GM21367 (cell line): ENCODE data around the gene HSPBAP1.

Experiments
- ATAC-seq: cut with Tn5 transposase; IDR thresholded peaks from one replicate; pipeline ENCODE4 v1.9.1; 2021; ENCODE audit not compliant: unreplicated experiment

Gene HSPBAP1

GRCh38 chr3:122793568-122794416 lies at the start of gene HSPBAP1:
TSS of gene HSPBAP1 (minus strand) at chr3:122793831. CDS start at chr3:122793680, 151 bp downstream.
- peak; percentile 59 for ATAC-seq

- no peak for ATAC-seq
Measured at GRCh38 chr3:122835590-122835989, 42.0 kb upstream of the HSPBAP1 start.

- ATAC-seq: no peak
Measured at GRCh38 chr3:122828281-122828680, 34.6 kb upstream of the HSPBAP1 start.

DNA sequence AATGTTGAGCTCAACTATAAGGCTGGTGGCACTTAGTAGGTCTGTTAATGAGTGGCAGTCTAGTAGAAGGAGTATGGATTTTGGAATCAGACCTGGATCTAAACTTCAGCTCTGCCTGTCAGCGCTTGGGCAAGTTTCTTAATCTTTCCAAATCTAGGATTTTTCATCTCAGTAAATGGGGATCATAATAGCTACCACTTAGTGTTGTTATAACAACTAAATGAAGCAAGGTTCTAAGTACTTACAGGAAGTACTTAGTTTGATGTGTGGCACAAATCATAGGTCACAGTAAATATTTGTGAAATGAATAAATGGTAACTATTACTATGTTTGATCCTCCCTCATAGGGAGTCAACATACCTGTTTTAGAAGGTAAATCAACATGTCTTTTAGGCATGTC lies 32.6 kb upstream of the HSPBAP1 start:
- ATAC-seq: no peak

DNA sequence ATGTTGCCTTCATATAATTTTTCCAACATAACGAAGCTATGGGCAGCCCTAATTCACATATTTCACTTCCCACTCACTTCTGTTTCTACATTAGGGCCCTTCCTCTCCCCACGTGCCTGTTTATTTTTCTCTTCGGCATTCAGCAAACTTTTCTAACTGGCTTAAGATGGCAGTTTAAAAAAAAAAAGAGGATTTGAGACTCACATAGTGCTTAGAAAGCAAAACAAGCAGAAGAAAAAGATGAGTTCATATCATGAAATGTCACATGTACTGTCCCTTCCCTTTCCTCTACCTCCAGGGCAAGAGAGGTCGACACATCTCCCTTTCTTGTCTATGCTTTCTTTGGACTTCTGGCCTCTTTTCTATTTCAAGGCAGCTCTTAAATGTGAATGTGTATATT lies 31.8 kb upstream of the HSPBAP1 start:
- no peak for ATAC-seq

- no peak for ATAC-seq
Measured at GRCh38 chr3:122824465-122825381, 31.1 kb upstream of the HSPBAP1 start.

DNA sequence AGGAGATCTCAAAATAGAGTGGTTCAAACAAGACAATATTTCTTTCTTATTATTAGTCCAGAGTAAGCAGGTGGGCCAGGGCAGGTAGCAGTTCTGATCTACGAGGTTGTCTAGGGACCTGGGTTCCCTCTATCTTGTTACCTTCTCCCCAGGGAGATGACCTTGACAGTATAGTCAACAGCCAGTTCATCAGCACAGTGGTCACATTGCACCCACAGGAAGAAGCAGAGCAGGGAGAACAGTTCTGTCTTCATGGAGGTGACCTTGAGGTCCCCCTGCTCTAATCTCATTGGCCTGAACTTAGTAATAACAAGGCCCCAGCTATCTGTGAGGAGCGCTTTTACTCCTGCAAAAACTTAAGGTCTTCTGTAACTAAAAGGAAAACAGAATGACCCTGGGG lies 23.0 kb upstream of the HSPBAP1 start:
- no peak for ATAC-seq

GRCh38 chr3:122810734-122811133 lies 17.1 kb upstream of the HSPBAP1 start:
- no peak for ATAC-seq

GRCh38 chr3:122803977-122804376 lies 10.3 kb upstream of the HSPBAP1 start:
- no peak for ATAC-seq

- ATAC-seq: no peak
Measured at GRCh38 chr3:122802323-122802722, 8.7 kb upstream of the HSPBAP1 start.

DNA sequence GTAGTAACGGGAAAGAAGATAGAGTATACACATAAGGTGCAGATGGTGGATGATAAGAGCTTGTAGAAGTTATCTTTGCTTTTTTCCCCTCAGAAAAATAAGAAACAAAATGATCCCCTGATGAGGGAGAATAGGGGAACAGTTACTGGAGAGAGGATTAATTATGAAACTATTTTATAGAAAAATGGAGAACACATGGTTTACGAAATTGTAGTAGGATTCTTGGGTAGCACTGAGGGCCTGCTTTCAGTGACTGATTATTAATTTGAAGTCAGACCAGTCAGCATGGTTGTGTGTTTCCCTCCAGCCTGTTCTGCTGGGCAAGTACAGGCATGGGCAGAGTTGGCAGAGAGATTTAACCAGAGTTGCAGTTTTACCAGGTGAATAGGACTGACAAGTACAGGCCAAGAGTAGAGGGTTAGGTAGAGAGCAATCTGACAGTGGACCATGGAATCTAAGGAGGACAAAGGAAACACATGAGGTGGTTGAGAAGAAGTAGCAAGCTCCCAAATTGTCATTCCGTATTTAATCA lies 7.1 kb upstream of the HSPBAP1 start:
- ATAC-seq: no peak

DNA sequence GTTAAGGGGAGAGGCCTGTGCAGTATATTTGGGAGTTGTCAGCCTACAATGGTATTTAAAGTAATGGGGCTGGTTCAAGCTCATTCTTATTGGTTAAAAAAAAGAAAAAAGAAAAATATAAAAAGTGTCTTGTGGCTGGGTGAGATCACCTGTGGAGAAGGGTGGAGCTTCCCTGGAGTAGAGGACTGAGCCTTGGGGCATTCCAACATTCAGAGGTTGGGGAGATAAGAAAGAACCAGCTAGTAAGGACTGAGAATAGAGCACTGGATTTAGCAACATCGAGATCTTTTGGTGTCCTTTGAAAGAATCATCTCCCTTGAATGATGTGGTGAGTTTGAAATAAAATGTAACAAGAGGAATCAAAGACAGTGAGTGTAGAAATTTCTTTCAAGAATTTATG lies 6.4 kb upstream of the HSPBAP1 start:
- ATAC-seq: no peak

- ATAC-seq: no peak
Measured at GRCh38 chr3:122799322-122799721, 5.7 kb upstream of the HSPBAP1 start.

- ATAC-seq: no peak
Measured at GRCh38 chr3:122797291-122797690, 3.7 kb upstream of the HSPBAP1 start.

DNA sequence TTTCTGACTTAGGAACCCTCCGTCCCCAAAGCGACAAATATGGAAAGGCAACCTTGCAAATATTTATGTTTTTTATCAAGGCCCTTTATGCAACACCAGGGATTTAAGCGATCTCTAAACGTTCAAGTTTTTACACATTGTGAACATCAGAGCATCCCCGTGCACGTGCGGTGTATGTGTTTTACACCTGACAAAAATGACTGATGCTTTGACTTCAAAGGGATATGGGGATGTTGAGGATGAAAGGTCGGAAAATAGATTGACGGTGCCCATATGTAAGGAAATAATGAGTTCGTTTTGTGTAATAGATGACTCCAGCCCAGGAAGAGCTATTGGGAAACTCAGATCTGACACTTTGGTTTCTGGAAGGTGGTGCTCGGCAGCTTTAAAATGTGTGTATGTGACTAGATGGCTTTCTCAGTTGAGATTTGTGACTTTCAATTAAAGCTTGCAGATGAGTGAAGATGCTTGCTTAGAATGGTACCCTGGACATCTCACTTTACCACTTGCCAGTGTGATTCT lies 2.1 kb upstream of the HSPBAP1 start:
- no peak for ATAC-seq

DNA sequence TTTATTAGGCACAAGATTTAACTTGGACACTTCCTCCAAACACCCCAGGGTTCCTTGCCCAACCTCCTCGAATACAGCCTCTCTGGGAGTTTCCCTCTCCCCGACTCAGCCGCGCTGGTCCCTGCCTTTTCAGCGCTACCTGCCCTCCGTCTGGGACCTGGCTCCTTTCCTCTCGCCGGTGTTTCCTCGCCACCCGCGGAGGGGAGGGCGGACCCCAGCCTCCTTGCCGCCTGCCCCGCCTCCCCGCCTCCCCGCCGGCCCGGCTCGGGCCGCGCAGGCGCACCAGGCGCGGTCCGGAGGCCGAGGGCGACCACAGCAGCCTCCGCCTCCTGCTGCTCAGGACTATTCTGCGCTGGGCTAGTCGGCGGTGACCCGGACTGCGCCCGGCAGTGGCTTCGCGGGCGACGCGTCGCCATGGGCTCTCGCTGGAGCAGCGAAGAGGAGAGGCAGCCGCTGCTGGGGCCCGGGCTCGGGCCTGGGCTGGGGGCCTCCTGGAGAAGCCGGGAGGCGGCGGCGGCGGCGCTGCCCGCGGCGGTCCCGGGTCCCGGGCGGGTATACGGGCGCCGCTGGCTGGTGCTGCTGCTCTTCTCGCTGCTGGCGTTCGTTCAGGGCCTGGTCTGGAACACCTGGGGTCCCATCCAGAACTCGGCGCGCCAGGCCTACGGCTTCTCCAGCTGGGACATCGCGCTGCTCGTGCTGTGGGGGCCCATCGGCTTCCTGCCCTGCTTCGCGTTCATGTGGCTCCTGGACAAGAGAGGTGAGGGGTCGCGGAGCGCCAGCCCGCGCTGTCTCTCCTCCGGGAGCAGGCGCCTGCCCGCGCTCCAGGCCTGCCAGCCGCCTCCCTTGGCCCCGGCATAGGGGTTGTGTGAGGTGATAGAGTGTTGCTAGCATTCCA lies 1.4 kb upstream of the HSPBAP1 start, which contains the start of gene SLC49A4:
Gene SLC49A4 (plus strand): TSS at position 291 of the 895 bp plus-strand sequence. CDS start 124 bp downstream, at position 415.
- ATAC-seq: peak; percentile 60

- ATAC-seq: no peak
Measured at GRCh38 chr3:122794483-122794778, 800 bp upstream of the HSPBAP1 start.

GRCh38 chr3:122789585-122790273 lies 3.9 kb downstream of the HSPBAP1 start:
- ATAC-seq: no peak

GRCh38 chr3:122787872-122788271 lies 5.8 kb downstream of the HSPBAP1 start:
- no peak for ATAC-seq

DNA sequence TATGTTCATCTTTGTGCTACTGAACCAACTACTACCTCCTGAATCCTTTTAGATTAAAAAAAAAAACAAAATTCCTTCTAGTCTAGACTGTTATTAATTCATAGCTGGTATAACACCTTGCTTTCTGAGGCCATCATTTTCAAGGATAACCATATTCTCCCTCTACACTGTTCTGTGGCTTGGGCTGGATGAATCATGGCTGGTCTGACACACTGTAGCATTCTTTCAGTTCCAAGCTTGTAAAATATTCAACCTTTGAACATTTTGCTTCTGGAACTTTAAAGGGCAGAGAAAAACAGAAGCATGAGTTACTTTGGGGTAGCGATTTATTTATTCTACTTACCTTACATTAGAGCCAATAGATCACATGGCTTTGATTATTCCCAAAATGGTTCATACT lies 7.6 kb downstream of the HSPBAP1 start:
- no peak for ATAC-seq
